Sigmoid colon (tissue), 7 donors: ENCODE measurements around the gene GRID1. TPM values are rescaled to one million over a fixed set of nuclear protein-coding genes. Genes with fewer than 3 reads are reported as not detected.

Source experiments
- DNase-seq: peaks from one replicate; pipeline ENCODE4 v3.0.0-alpha.2; 2019
- H3K27ac ChIP-seq, 4 donors: fragments of 200-600 bp; sonication (generic); one replicate each; pipeline ENCODE4 v1.5.1; 2016 to 2019; ENCODE audit warnings: mild to moderate bottlenecking in 1 of 4
- H3K27me3 ChIP-seq, 3 donors: fragments of 200-600 bp; sonication (generic); one replicate each; pipeline ENCODE4 v1.5.1; 2019; ENCODE audit warnings: mild to moderate bottlenecking in 1 of 3
- H3K36me3 ChIP-seq, 4 donors: fragments of 200-600 bp; sonication (generic); one replicate each; pipeline ENCODE4 v1.5.1; 2016 to 2019
- H3K4me1 ChIP-seq, 4 donors: fragments of 200-600 bp; sonication (generic); one replicate each; pipeline ENCODE4 v1.5.1; 2017 to 2019
- H3K4me3 ChIP-seq, 4 donors: fragments of 200-600 bp; sonication (generic); one replicate each; pipeline ENCODE4 v1.5.1; 2017 to 2019; ENCODE audit warnings: mild to moderate bottlenecking in 2 of 4, moderate library complexity in 1 of 4
- H3K9me3 ChIP-seq, 4 donors: fragments of 200-600 bp in 3 of 4; sonication (generic) in 3 of 4; one replicate each; pipeline versions ENCODE4 v1.5.1 to v1.6.1; 2013 to 2019
- CTCF ChIP-seq, 4 experiments: fragments of 450-650 bp in 3 of 4; fragments of 200-600 bp in 1 of 4; IDR thresholded peaks; one replicate each; pipeline ENCODE4 v1.5.1; 2016 to 2019; ENCODE audit warnings: antibody characterized with exemption in 4 of 4, mild to moderate bottlenecking in 3 of 4, moderate library complexity in 2 of 4
- EP300 ChIP-seq, 4 donors: sonication (generic); formaldehyde crosslinking; IDR thresholded peaks; one replicate each; pipeline ENCODE4 v1.6.1; 2017; ENCODE audit warnings: antibody characterized with exemption in 4 of 4
- POLR2A ChIP-seq, 2 donors: fragments of 450-650 bp; IDR thresholded peaks; one replicate each; pipeline ENCODE4 v1.6.1; 2016; ENCODE audit warnings: antibody characterized with exemption in 2 of 2, mild to moderate bottlenecking in 2 of 2, moderate library complexity in 2 of 2
- POLR2AphosphoS5 ChIP-seq, 4 donors: sonication (generic); formaldehyde crosslinking; IDR thresholded peaks; one replicate each; pipeline ENCODE4 v1.6.1; 2017; ENCODE audit warnings: antibody characterized with exemption in 4 of 4
- WGBS, 2 donors: extraction: QIAGEN DNeasy Blood & Tissue Kit; methylation state at CpG; one replicate each; pipeline ENCODE4 v1.1.7; 2013; 5-methylcytosine and 5-hydroxymethylcytosine counted together
- intact Hi-C: fragments of 100-400 bp; cut with DNase I; formaldehyde crosslinking; loops from one replicate; pipeline ENCODE4 v1.15.1; 2023
- polyA plus RNA-seq, 3 donors: library from polyadenylated mRNA; stranded (reverse); fragments of 200-250 nt; gene quantifications; one replicate each; pipeline ENCODE4 v1.2.3, GENCODE V29; 2013
- total RNA-seq, 4 donors: library from RNA; depleted of rRNA; stranded (reverse); fragments of >200 nt; gene quantifications; one replicate each; pipeline ENCODE4 v1.1.0, GENCODE V29; 2016
- donor health status: healthy with polysubstance abuse.
- donor health status: Bipolar disorder and iron deficiency.
- donor health status: healthy.

GRID1 gene
- total and polyA plus RNA-seq, 7 donors = 0.66 to 4.7 (median 1.1) TPM; not detected in 2

DNA sequence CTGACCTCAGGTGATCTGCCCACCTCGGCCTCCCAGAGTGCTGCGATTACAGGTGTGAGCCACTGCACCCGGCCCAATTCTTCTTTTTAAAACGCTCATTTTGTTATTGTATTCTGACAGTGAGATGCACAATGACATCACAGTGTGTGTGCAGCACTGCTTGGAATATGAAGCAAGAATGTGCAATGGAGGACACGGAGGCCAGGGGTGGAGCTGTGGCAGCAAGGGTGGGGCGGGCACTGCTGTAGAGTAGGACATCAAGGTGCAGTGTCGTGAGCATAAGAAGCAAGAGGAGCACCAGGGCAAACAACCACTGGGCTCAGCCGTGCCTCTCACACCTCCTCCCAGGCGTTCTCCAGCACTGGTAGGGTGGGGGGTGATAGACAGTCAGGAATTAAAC, 26.8 kb upstream of the GRID1 start:
- Histone ChIP-seq H3K27ac (no peak overlapping the region), H3K36me3 (no peaks in the 10 kb centered on the region), H3K4me3 (no peak overlapping the region), H3K9me3 (no peaks in the 10 kb centered on the region), H3K4me1 (peaks cover 0 to 10% (median 9%) of the 10 kb centered on the region in 4 donors), H3K27me3 (peaks cover 5 to 13% (median 7%) of the 10 kb centered on the region in 3 donors)
- DNase-seq = no peak
- intact Hi-C loops = no loop called here
- WGBS, 2 donors = 49 to 70% methylated on average over 9 of the region's 9 CpGs
- TF ChIP-seq CTCF (IDR thresholded peaks at IDR 0.05) (no peak), EP300 (IDR thresholded peaks at IDR 0.05) (no peak), POLR2AphosphoS5 (IDR thresholded peaks at IDR 0.05) (no peak), POLR2A (IDR thresholded peaks at IDR 0.05) (no peak)

GRCh38 chr10:86392723-86393094, 26.1 kb upstream of the GRID1 start:
- peak; percentile 55 for DNase-seq
- no peak overlapping the region for H3K4me3 ChIP-seq
- intact Hi-C loops = no loop called here
- TF ChIP-seq POLR2A (IDR thresholded peaks at IDR 0.05) (no peak), CTCF (IDR thresholded peaks at IDR 0.05) (no peak), EP300 (IDR thresholded peaks at IDR 0.05) (no peak), POLR2AphosphoS5 (IDR thresholded peaks at IDR 0.05) (no peak)
- H3K36me3 ChIP-seq = no peaks in the 10 kb centered on the region
- no peaks in the 10 kb centered on the region for H3K9me3 ChIP-seq
- H3K4me1 ChIP-seq = peaks cover 0 to 10% (median 9%) of the 10 kb centered on the region in 4 donors
- H3K27me3 ChIP-seq = peaks cover 10 to 20% (median 10%) of the 10 kb centered on the region in 3 donors
- no peak overlapping the region for H3K27ac ChIP-seq
- 82 to 87% methylated on average over 7 of the region's 7 CpGs for WGBS, 2 donors

GRCh38 chr10:86391986-86392722, 25.6 kb upstream of the GRID1 start:
- no peak for TF ChIP-seq CTCF (IDR thresholded peaks at IDR 0.05)
- TF ChIP-seq POLR2A (IDR thresholded peaks at IDR 0.05) = no peak
- DNase-seq = peak; percentile 55
- Histone ChIP-seq H3K27me3 (peaks cover 10 to 25% (median 14%) of the 10 kb centered on the region in 3 donors), H3K36me3 (no peaks in the 10 kb centered on the region), H3K4me1 (peaks cover 0 to 10% (median 9%) of the 10 kb centered on the region in 4 donors), H3K9me3 (no peaks in the 10 kb centered on the region), H3K4me3 (no peak overlapping the region), H3K27ac (no peak overlapping the region)
- intact Hi-C loops = no loop called here
- WGBS, 2 donors = 80 to 84% methylated on average over 12 of the region's 12 CpGs

- TF ChIP-seq POLR2A (IDR thresholded peaks at IDR 0.05) (no peak), CTCF (IDR thresholded peaks at IDR 0.05) (no peak), EP300 (IDR thresholded peaks at IDR 0.05) (no peak), POLR2AphosphoS5 (IDR thresholded peaks at IDR 0.05) (no peak)
- intact Hi-C loops = no loop called here
Measured at GRCh38 chr10:86391236-86391840, 24.7 kb upstream of the GRID1 start.

More at GRCh38 chr10:86391236-86391840, 24.7 kb upstream of the GRID1 start:
- H3K9me3 ChIP-seq = no peaks in the 10 kb centered on the region
- no peak overlapping the region for H3K4me3 ChIP-seq
- H3K36me3 ChIP-seq = no peaks in the 10 kb centered on the region
- peaks cover 0 to 10% (median 9%) of the 10 kb centered on the region in 4 donors for H3K4me1 ChIP-seq
- H3K27ac ChIP-seq = no peak overlapping the region
- WGBS, 2 donors = 84 to 90% methylated on average over 8 of the region's 8 CpGs
- DNase-seq = peak; percentile 46
- peaks cover 10 to 33% (median 14%) of the 10 kb centered on the region in 3 donors for H3K27me3 ChIP-seq
